A549 (cell line): Measurements from ENCODE around the gene HMX3. TPM values are rescaled to one million over a fixed set of nuclear protein-coding genes. Genes with fewer than 3 reads are reported as not detected.

ENCODE experiments used
- ATAC-seq, 2 experiments: fragments of 200-7000 bp in 1 of 2; fragments of >200 bp in 1 of 2; cut with Nextera tagmentation in 1 of 2; cut with Tn5 transposase in 1 of 2; 3 replicates each; pipeline versions ENCODE4 v1.8.0 to v1.9.1; 2018 to 2020; ENCODE audit warnings: mild to moderate bottlenecking in 1 of 2, moderate library complexity in 1 of 2
- CTCF ChIA-PET: fragments of 300-600 bp; sonication (Branson Sonifier 250); formaldehyde crosslinking; extraction: SDS; loops from one replicate; lab custom pipeline; 2021; ENCODE audit warnings: antibody characterized with exemption, inconsistent platforms; lab: Yijun Ruan, JAX
- POLR2A ChIA-PET: fragments of 350-600 bp; formaldehyde crosslinking; extraction: SDS; loops from one replicate; lab custom pipeline; 2021; ENCODE audit warnings: antibody characterized with exemption, inconsistent platforms; lab: Yijun Ruan, JAX
- DNase-seq, 2 experiments: peaks; one replicate each; pipeline versions ENCODE4 v3.0.0 to v3.0.0-alpha.2; 2011 to 2016; ENCODE audit warnings: low read depth in 1 of 2, low spot score in 1 of 2
- FAIRE-seq: peaks from 2 replicates; lab custom pipeline; 2011; peaks lifted over from hg19 to GRCh38; lab: Jason Lieb, UNC
- H3K27ac ChIP-seq, 2 experiments: fragments of >200 bp; sonication (Bioruptor Twin); formaldehyde crosslinking; 3 replicates each; pipeline ENCODE4 v1.5.1; 2016 to 2017
- H3K4me1 ChIP-seq: fragments of >200 bp; sonication (Bioruptor Twin); formaldehyde crosslinking; 3 replicates; pipeline ENCODE4 v1.6.1; 2016
- H3K4me2 ChIP-seq: fragments of >200 bp; sonication (Bioruptor Twin); formaldehyde crosslinking; 3 replicates; pipeline ENCODE4 v1.6.1; 2016
- H3K4me3 ChIP-seq: fragments of >200 bp; sonication (Bioruptor Twin); formaldehyde crosslinking; 3 replicates; pipeline ENCODE4 v1.5.1; 2016
- H3K9me3 ChIP-seq: fragments of >200 bp; sonication (Bioruptor Twin); formaldehyde crosslinking; 3 replicates; pipeline ENCODE4 v1.6.1; 2016
- BHLHE40 ChIP-seq: IDR thresholded peaks from 2 replicates; pipeline ENCODE4 v1.6.1; 2012; ENCODE audit warnings: low read depth, low read length, inconsistent platforms
- CEBPB ChIP-seq, 2 experiments: fragments of >200 bp in 1 of 2; sonication (Bioruptor Twin) in 1 of 2; formaldehyde crosslinking in 1 of 2; IDR thresholded peaks; 2 replicates each; pipeline ENCODE4 v1.6.1; 2012 to 2016
- ESRRA ChIP-seq: fragments of 150-350 bp; IDR thresholded peaks from 2 replicates; pipeline ENCODE4 v1.6.1; 2014; ENCODE audit warnings: mild to moderate bottlenecking, low read length, borderline replicate concordance
- FOSB ChIP-seq: fragments of 250-450 bp; sonication (Bioruptor Pico); IDR thresholded peaks from 2 replicates; pipeline ENCODE4 v1.5.0; 2020; ENCODE audit warnings: mild to moderate bottlenecking, moderate library complexity
- HDAC2 ChIP-seq: fragments of 200-600 bp; sonication (generic); IDR thresholded peaks from 2 replicates; pipeline ENCODE4 v1.6.1; 2016
- JUN ChIP-seq, 2 experiments: fragments of >200 bp; sonication (Bioruptor Twin); formaldehyde crosslinking; IDR thresholded peaks; 2 replicates in 1 of 2; 3 replicates in 1 of 2; pipeline ENCODE4 v1.6.1; 2016 to 2017
- JUNB ChIP-seq: fragments of >200 bp; sonication (Bioruptor Twin); formaldehyde crosslinking; IDR thresholded peaks from 2 replicates; pipeline ENCODE4 v1.6.1; 2016
- KDM1A ChIP-seq: fragments of 200-600 bp; sonication (generic); IDR thresholded peaks from 2 replicates; pipeline ENCODE4 v1.6.1; 2016; ENCODE audit warnings: low read depth, mild to moderate bottlenecking
- KDM5A ChIP-seq: fragments of 200-600 bp; sonication (generic); IDR thresholded peaks from 2 replicates; pipeline ENCODE4 v1.6.1; 2016; ENCODE audit warnings: antibody characterized with exemption, mild to moderate bottlenecking
- POLR2A ChIP-seq: IDR thresholded peaks from 2 replicates; pipeline ENCODE4 v1.6.1; 2012; ENCODE audit warnings: mild to moderate bottlenecking, low read length
- POLR2AphosphoS2 ChIP-seq: conservative IDR thresholded peaks from 2 replicates; pipeline ENCODE4 v1.6.1; 2012; ENCODE audit warnings: low read length, improper control_type of control experiment, inconsistent platforms
- ZC3H11A ChIP-seq: fragments of 450-650 bp; IDR thresholded peaks from 2 replicates; pipeline ENCODE4 v1.6.1; 2014; ENCODE audit warnings: antibody characterized with exemption, mild to moderate bottlenecking
- ZNF302 ChIP-seq: fragments of 250-450 bp; sonication (Bioruptor Pico); IDR thresholded peaks from 2 replicates; pipeline ENCODE4 v1.9.0; 2021; ENCODE audit warnings: inconsistent platforms, mild to moderate bottlenecking, moderate library complexity
- WGBS: methylation state at CpG from one replicate; pipeline ENCODE4 v1.1.6; 2017; ENCODE audit errors: missing lambda C conversion rate; 5-methylcytosine and 5-hydroxymethylcytosine counted together
- polyA plus RNA-seq, 4 experiments: library from polyadenylated mRNA; depleted of rRNA in 3 of 4; stranded (reverse); fragments of >200 nt; fragmentation: RNase III in 1 of 4; extraction: RNeasy Plus Mini Kit Qiagen cat#74134 plus additional on column Dnase treatment in 1 of 4; gene quantifications; 2 replicates in 3 of 4; 3 replicates in 1 of 4; pipeline ENCODE4 v1.2.3, GENCODE V29; 2011 to 2017
- TF ChIP-seq, protein P1 (sequence below): fragments of 250-450 bp; sonication (Bioruptor Pico); IDR thresholded peaks from 2 replicates; pipeline ENCODE4 v1.5.0; 2020; ENCODE audit warnings: low read depth, mild to moderate bottlenecking, moderate library complexity
- TF ChIP-seq, protein P2 (sequence below): IDR thresholded peaks from 2 replicates; pipeline ENCODE4 v1.6.1; 2012; ENCODE audit warnings: low read depth, borderline replicate concordance
- TF ChIP-seq, protein P3 (sequence below): IDR thresholded peaks from 2 replicates; pipeline ENCODE4 v1.6.1; 2012
- TF ChIP-seq, protein P4 (sequence below): fragments of >200 bp; sonication (Bioruptor Twin); formaldehyde crosslinking; IDR thresholded peaks from 2 replicates; pipeline ENCODE4 v1.6.1; 2016
- TF ChIP-seq, protein P5 (sequence below): fragments of >200 bp; sonication (Bioruptor Twin); formaldehyde crosslinking; IDR thresholded peaks from 3 replicates; pipeline ENCODE4 v1.5.1; 2016

Gene HMX3
- polyA plus RNA-seq, 2 of the 4 experiments (the other 2 are of a cell fraction): not detected

DNA sequence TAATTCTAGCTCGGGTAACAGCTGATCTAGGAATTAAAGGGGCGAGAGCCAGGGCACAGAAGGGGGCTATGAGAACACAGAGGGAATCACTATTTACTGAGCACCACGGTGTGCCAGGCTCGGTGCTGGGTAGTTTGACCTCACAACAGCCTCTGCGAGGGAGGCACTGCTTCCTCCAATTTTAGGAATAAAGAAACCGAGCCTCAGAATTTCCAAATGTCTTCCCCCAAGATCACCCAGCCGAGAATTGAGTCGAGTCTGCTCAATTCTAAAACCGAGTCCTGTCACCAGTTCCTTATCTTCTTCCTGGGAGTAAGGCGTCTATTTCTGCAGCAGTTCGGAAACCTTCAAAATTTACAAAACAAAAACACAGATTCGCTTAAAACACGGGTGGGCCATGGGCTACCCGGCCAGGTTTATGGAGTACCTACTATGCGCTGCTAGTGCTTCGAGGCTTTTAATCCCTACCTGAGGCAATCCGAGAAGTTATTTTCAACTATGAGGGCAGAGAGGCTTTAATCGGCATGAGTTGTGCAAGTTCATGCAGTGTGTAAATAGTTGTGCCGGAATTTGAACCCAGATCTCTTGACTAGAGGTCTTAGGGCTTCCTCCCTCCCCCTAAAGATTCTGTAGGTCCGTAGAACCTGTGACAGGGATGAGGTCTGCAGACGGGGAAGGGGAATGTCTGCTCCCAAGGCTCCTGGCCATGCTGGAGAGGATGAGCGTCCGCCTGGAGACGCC, 11.3 kb downstream of the HMX3 start (continued):
- TF ChIP-seq, protein P1, sequence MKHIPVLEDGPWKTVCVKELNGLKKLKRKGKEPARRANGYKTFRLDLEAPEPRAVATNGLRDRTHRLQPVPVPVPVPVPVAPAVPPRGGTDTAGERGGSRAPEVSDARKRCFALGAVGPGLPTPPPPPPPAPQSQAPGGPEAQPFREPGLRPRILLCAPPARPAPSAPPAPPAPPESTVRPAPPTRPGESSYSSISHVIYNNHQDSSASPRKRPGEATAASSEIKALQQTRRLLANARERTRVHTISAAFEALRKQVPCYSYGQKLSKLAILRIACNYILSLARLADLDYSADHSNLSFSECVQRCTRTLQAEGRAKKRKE: no peak
- TF ChIP-seq BHLHE40: no peak

DNA sequence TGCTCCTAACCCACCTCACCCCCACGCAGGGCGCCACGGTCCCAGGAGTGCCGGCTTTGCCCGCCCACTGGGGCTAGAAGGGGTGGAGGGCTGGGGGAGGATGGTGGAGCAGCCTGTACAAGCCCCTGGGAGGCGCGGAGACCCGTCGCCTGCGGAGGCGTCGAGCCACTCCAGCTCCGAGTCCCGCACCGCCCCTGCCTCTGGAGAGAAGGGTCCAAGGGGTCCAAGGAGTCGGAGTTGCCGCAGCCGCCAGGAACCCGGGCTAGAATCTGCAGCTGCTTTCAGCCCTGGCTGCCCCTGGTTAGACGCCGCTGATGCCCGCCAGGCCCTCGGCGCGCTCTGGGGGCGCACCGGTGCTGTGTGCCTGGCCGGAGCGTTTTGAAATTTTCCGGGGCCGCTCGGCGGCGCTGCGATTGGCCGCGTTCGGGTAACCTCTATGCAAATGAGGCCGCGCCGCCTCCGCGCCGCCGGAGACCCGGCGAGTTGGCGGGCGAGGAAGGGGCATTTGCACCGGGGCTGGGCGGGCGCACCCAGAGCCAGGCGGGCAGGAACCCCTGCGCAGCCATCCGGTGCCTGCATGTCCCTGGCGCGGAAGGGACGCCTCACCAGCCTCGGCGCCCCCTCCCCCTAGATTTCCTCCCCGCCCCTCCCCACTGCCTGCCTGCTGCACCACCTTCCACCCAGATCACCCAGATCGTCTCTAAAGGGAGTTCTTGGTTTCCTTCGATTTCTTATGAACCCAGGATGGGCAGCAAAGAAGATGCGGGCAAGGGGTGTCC, 12.1 kb downstream of the HMX3 start, which contains the start of gene HMX2:
TSS of gene HMX2 (plus strand) at position 502 of the 779 bp plus-strand sequence. CDS start at position 745, 243 bp downstream.
- peak within 1 kb of the TSS in 1 of 2 experiments; percentile 78; a peak in 3 of 6 replicates for H3K27ac ChIP-seq
- TF ChIP-seq, protein P2, sequence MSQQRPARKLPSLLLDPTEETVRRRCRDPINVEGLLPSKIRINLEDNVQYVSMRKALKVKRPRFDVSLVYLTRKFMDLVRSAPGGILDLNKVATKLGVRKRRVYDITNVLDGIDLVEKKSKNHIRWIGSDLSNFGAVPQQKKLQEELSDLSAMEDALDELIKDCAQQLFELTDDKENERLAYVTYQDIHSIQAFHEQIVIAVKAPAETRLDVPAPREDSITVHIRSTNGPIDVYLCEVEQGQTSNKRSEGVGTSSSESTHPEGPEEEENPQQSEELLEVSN: 0 out of 2 replicates have a peak, but pooled peaks have one; percentile 18
- TF ChIP-seq, protein P3, sequence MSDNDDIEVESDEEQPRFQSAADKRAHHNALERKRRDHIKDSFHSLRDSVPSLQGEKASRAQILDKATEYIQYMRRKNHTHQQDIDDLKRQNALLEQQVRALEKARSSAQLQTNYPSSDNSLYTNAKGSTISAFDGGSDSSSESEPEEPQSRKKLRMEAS: 0 out of 2 replicates have a peak, but pooled peaks have one; percentile 15
- TF ChIP-seq POLR2A: no peak
- TF ChIP-seq, all 56 proteins: peak for 2
- DNase-seq (no peak), FAIRE-seq (no peak), ATAC-seq (peak; percentile 62 to 84; a peak in 4 of 6 replicates)
- ChIA-PET CTCF (interaction anchor here (1.0 to 9.4 kb wide), 3 partner anchors 12 to 410 kb away, joined by 3 to 64 read pairs (median 3); no protein-coding TSS in a partner anchor), POLR2A (no interaction called here)
- peak within 1 kb of the TSS; percentile 46 for H3K4me3 ChIP-seq
- H3K9me3 ChIP-seq: no peaks in the 10 kb centered on the region
- peak within 1 kb of the TSS; percentile 92 for H3K4me2 ChIP-seq
- 31% methylated on average over 11 of the region's 64 CpGs for WGBS
- peaks cover 4% of the 10 kb centered on the region; the same call in 2 of the 3 replicates for H3K4me1 ChIP-seq

DNA sequence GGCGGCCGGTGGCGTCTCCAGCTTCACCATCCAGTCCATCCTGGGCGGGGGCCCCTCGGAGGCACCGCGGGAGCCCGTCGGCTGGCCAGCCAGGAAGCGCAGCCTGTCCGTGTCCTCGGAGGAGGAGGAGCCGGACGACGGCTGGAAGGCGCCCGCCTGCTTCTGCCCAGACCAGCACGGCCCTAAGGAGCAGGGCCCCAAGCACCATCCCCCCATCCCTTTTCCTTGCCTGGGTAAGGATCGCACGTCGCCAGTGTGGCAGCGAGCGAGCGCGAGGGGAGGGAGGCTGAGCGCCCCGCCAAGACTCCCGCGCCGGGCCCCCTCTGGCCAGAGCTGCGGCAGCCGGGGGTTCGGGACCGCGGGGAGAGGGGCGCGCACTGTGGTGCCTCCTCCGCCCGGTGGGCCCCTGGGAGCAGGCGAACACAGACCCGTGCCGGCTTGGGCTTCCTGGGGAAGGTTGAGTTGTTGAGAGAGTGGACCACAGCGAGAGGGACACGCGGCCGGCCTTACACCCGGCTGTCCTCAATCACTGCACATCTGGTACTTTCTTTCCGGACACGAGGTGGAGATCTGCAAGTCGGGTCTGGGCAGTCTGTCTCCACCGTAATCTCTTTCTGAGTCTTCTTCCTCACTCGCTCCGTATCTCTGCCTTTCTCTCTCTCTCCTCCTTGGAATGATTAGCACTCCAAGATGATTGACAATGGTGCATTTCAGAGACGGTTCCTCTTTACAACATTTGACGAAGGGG, 12.8 kb downstream of the HMX3 start:
- ChIA-PET POLR2A (no interaction called here), CTCF (interaction anchor here (1.3 to 9.4 kb wide), 2 partner anchors 16 to 232 kb away, joined by 6 to 64 read pairs; no protein-coding TSS in a partner anchor)
- 72% methylated on average over 48 of the region's 55 CpGs for WGBS
- no peak for DNase-seq
- H3K27ac ChIP-seq: peak overlapping the region in 1 of 2 experiments; percentile 78; a peak in 2 of 6 replicates
- TF ChIP-seq, protein P4, sequence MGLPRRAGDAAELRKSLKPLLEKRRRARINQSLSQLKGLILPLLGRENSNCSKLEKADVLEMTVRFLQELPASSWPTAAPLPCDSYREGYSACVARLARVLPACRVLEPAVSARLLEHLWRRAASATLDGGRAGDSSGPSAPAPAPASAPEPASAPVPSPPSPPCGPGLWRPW: no peak
- TF ChIP-seq HDAC2 (no peak), JUNB (no peak), KDM1A (no peak), POLR2AphosphoS2 (no peak), ESRRA (no peak), ZNF302 (no peak), POLR2A (no peak), ZC3H11A (no peak), JUN (IDR thresholded peaks at IDR 0.05) (no peak), CEBPB (IDR thresholded peaks at IDR 0.05) (no peak), FOSB (CRISPR knock-in tag) (no peak), KDM5A (no peak)
- TF ChIP-seq, protein P5, sequence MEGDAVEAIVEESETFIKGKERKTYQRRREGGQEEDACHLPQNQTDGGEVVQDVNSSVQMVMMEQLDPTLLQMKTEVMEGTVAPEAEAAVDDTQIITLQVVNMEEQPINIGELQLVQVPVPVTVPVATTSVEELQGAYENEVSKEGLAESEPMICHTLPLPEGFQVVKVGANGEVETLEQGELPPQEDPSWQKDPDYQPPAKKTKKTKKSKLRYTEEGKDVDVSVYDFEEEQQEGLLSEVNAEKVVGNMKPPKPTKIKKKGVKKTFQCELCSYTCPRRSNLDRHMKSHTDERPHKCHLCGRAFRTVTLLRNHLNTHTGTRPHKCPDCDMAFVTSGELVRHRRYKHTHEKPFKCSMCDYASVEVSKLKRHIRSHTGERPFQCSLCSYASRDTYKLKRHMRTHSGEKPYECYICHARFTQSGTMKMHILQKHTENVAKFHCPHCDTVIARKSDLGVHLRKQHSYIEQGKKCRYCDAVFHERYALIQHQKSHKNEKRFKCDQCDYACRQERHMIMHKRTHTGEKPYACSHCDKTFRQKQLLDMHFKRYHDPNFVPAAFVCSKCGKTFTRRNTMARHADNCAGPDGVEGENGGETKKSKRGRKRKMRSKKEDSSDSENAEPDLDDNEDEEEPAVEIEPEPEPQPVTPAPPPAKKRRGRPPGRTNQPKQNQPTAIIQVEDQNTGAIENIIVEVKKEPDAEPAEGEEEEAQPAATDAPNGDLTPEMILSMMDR: no peak
- TF ChIP-seq, protein P2: no peak
- peak overlapping the region; percentile 46 for H3K4me3 ChIP-seq
- ATAC-seq: peak; percentile 5 to 58; a peak in 3 of 6 replicates
- FAIRE-seq: no peak
- H3K9me3 ChIP-seq: no peaks in the 10 kb centered on the region
- H3K4me1 ChIP-seq: peaks cover 4% of the 10 kb centered on the region; the same call in 2 of the 3 replicates
- H3K4me2 ChIP-seq: peak overlapping the region; percentile 92
